Measurements from ENCODE around the gene HYKK.

DNA sequence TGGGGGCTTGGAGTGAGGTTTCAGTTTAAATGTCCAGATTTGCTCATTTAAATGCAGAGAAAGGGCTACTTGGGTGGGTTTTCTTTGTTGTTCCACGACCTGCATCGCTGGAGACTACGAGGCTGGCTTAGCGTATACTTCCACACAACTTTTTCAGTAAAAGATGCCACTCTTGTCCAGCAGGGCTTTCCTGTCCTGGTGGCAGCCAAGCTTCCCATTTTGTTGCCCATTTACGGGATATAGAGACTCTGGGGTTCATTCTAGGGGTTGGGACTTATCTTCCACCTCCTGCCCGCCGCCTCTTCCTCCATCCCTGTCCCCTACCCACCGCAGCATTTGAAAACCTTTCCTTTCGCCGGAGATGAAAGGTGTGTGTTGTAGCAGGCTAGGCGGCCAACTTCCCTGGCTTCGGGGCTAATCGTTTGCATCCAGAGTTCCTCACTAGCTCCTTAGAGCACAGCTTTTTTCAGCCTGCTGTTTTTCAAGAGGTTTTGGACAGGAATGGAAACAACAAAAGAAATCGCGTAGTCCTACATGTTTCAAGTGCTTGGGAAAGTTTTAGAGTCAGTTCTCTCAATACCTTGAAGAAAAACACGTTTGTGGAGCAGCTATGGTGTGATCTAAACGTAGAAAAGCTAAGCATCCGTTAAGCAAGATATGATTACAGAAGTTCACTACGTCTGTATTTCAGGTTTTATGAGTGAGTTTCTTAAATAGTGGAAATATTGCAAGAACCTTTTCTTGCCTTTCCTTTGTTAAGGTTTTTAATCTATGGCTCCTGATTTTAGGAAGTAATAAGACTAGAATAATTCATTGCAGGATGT, 58.8 kb downstream of the HYKK start:
- TF ChIP-seq ARNTL (CRISPR knock-in tag; IDR thresholded peaks at IDR 0.05; ENCODE audit: borderline replicate concordance, low read depth) (no peak), BACH2 (CRISPR knock-in tag; IDR thresholded peaks at IDR 0.05; ENCODE audit: borderline replicate concordance) (no peak), ESRRG (CRISPR knock-in tag; IDR thresholded peaks at IDR 0.05) (no peak), ZFP3 (CRISPR knock-in tag; IDR thresholded peaks at IDR 0.05) (no peak), ZFP30 (CRISPR knock-in tag; IDR thresholded peaks at IDR 0.05) (no peak), TOX (CRISPR knock-in tag; IDR thresholded peaks at IDR 0.05; ENCODE audit: borderline replicate concordance) (no peak), OSR1 (CRISPR knock-in tag; IDR thresholded peaks at IDR 0.05) (no peak), RARB (CRISPR knock-in tag; IDR thresholded peaks at IDR 0.05) (no peak)
- TF ChIP-seq, protein P1, sequence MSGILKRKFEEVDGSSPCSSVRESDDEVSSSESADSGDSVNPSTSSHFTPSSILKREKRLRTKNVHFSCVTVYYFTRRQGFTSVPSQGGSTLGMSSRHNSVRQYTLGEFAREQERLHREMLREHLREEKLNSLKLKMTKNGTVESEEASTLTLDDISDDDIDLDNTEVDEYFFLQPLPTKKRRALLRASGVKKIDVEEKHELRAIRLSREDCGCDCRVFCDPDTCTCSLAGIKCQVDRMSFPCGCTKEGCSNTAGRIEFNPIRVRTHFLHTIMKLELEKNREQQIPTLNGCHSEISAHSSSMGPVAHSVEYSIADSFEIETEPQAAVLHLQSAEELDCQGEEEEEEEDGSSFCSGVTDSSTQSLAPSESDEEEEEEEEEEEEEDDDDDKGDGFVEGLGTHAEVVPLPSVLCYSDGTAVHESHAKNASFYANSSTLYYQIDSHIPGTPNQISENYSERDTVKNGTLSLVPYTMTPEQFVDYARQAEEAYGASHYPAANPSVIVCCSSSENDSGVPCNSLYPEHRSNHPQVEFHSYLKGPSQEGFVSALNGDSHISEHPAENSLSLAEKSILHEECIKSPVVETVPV (CRISPR knock-in tag; IDR thresholded peaks at IDR 0.05) = no peak
- TF ChIP-seq, protein P2, sequence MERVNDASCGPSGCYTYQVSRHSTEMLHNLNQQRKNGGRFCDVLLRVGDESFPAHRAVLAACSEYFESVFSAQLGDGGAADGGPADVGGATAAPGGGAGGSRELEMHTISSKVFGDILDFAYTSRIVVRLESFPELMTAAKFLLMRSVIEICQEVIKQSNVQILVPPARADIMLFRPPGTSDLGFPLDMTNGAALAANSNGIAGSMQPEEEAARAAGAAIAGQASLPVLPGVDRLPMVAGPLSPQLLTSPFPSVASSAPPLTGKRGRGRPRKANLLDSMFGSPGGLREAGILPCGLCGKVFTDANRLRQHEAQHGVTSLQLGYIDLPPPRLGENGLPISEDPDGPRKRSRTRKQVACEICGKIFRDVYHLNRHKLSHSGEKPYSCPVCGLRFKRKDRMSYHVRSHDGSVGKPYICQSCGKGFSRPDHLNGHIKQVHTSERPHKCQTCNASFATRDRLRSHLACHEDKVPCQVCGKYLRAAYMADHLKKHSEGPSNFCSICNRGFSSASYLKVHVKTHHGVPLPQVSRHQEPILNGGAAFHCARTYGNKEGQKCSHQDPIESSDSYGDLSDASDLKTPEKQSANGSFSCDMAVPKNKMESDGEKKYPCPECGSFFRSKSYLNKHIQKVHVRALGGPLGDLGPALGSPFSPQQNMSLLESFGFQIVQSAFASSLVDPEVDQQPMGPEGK (CRISPR knock-in tag; IDR thresholded peaks at IDR 0.05; ENCODE audit: borderline replicate concordance) = no peak
- TF ChIP-seq, protein P3, sequence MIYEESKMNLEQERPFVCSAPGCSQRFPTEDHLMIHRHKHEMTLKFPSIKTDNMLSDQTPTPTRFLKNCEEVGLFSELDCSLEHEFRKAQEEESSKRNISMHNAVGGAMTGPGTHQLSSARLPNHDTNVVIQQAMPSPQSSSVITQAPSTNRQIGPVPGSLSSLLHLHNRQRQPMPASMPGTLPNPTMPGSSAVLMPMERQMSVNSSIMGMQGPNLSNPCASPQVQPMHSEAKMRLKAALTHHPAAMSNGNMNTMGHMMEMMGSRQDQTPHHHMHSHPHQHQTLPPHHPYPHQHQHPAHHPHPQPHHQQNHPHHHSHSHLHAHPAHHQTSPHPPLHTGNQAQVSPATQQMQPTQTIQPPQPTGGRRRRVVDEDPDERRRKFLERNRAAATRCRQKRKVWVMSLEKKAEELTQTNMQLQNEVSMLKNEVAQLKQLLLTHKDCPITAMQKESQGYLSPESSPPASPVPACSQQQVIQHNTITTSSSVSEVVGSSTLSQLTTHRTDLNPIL (CRISPR knock-in tag; IDR thresholded peaks at IDR 0.05; ENCODE audit: low read depth) = no peak
- TF ChIP-seq, protein P4, sequence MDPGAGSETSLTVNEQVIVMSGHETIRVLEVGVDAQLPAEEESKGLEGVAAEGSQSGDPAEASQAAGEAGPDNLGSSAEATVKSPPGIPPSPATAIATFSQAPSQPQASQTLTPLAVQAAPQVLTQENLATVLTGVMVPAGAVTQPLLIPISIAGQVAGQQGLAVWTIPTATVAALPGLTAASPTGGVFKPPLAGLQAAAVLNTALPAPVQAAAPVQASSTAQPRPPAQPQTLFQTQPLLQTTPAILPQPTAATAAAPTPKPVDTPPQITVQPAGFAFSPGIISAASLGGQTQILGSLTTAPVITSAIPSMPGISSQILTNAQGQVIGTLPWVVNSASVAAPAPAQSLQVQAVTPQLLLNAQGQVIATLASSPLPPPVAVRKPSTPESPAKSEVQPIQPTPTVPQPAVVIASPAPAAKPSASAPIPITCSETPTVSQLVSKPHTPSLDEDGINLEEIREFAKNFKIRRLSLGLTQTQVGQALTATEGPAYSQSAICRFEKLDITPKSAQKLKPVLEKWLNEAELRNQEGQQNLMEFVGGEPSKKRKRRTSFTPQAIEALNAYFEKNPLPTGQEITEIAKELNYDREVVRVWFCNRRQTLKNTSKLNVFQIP (CRISPR knock-in tag; IDR thresholded peaks at IDR 0.05; ENCODE audit: borderline replicate concordance, low read depth) = no peak

Data from SK-N-SH treated with all-trans-retinoic acid at 6 μM for 48 hours (cell line).